GM23248 (cell line): ENCODE measurements around the gene IGF1R. TPM values are rescaled to one million over a fixed set of nuclear protein-coding genes. Genes with fewer than 3 reads are reported as not detected.
A peak's percentile ranks its signal among the peaks of the same experiment; 100 is the strongest.

Experiments
- DNase-seq: peaks from one replicate; pipeline ENCODE4 v3.0.0-alpha.2; 2015
- H2AFZ ChIP-seq: fragments of 200-600 bp; sonication (generic); 2 replicates; pipeline ENCODE4 v1.6.1; 2016; ENCODE audit warnings: antibody characterized with exemption
- H3F3A ChIP-seq: fragments of 200-600 bp; sonication (generic); 2 replicates; pipeline ENCODE4 v1.6.1; 2016; ENCODE audit warnings: mild to moderate bottlenecking, antibody characterized with exemption, mixed run types; ENCODE audit not compliant: insufficient read depth
- H3K27ac ChIP-seq: fragments of 200-600 bp; sonication (generic); 2 replicates; pipeline ENCODE4 v1.5.1; 2016; ENCODE audit warnings: mild to moderate bottlenecking
- H3K27me3 ChIP-seq: fragments of 200-600 bp; sonication (generic); replicated peaks from 2 replicates; pipeline ENCODE4 v1.6.1; 2016; ENCODE audit warnings: mild to moderate bottlenecking; ENCODE audit not compliant: insufficient read depth
- H3K36me3 ChIP-seq: fragments of 200-600 bp; sonication (generic); 2 replicates; pipeline ENCODE4 v1.6.1; 2016; ENCODE audit warnings: low read depth, mild to moderate bottlenecking
- H3K4me1 ChIP-seq: fragments of 200-600 bp; sonication (generic); 2 replicates; pipeline ENCODE4 v1.6.1; 2016; ENCODE audit warnings: mild to moderate bottlenecking; ENCODE audit not compliant: insufficient read depth
- H3K4me2 ChIP-seq: fragments of 200-600 bp; sonication (generic); one replicate; pipeline ENCODE4 v1.6.1; 2016; ENCODE audit warnings: mild to moderate bottlenecking; ENCODE audit not compliant: unreplicated experiment
- H3K4me3 ChIP-seq: fragments of 200-600 bp; sonication (generic); 2 replicates; pipeline ENCODE4 v1.5.1; 2016; ENCODE audit warnings: mild to moderate bottlenecking
- H3K79me2 ChIP-seq: fragments of 200-600 bp; sonication (generic); 2 replicates; pipeline ENCODE4 v1.6.1; 2016; ENCODE audit warnings: mild to moderate bottlenecking; ENCODE audit not compliant: insufficient read depth
- H3K9ac ChIP-seq: fragments of 200-600 bp; sonication (generic); 2 replicates; pipeline ENCODE4 v1.6.1; 2016; ENCODE audit warnings: mild to moderate bottlenecking
- H3K9me2 ChIP-seq: fragments of 200-600 bp; sonication (generic); 2 replicates; pipeline ENCODE4 v1.6.1; 2016; ENCODE audit warnings: mixed run types, mild to moderate bottlenecking, moderate library complexity; ENCODE audit not compliant: insufficient read depth
- H3K9me3 ChIP-seq: fragments of 200-600 bp; sonication (generic); one replicate; pipeline ENCODE4 v1.6.1; 2017; ENCODE audit warnings: low read depth
- H4K20me1 ChIP-seq: fragments of 200-600 bp; sonication (generic); 2 replicates; pipeline ENCODE4 v1.6.0; 2016; ENCODE audit not compliant: insufficient read depth
- EZH2 ChIP-seq: fragments of 200-600 bp; sonication (generic); IDR thresholded peaks from 2 replicates; pipeline ENCODE4 v1.6.1; 2018; ENCODE audit warnings: antibody characterized with exemption, mild to moderate bottlenecking; ENCODE audit not compliant: insufficient read depth, poor library complexity, severe bottlenecking
- EZH2phosphoT487 ChIP-seq: fragments of 200-600 bp; sonication (generic); IDR thresholded peaks from 2 replicates; pipeline ENCODE4 v1.6.1; 2018; ENCODE audit warnings: antibody characterized with exemption, moderate library complexity, mild to moderate bottlenecking, low read depth; ENCODE audit not compliant: insufficient read depth
- WGBS, 2 experiments: methylation state at CpG; one replicate each; pipeline ENCODE4 v1.1.6; 2015 to 2017; ENCODE audit warnings: low lambda C conversion rate in 2 of 2, low coverage in 1 of 2; ENCODE audit errors: missing lambda C conversion rate in 2 of 2; 5-methylcytosine and 5-hydroxymethylcytosine counted together
- in situ Hi-C: fragments of 300-500 bp; cut with MboI; formaldehyde crosslinking; loops from 2 replicates; pipeline ENCODE4 v1.15.0; 2020
- polyA plus RNA-seq: library from polyadenylated mRNA; unstranded; fragments of >200 nt; fragmentation: Nextera tagmentation; extraction: Ambion mirVana; gene quantifications from 2 replicates; pipeline ENCODE4 v1.2.1, GENCODE V29; 2016
- total RNA-seq: library from RNA; depleted of rRNA; stranded (reverse); fragments of >200 nt; shearing (Covaris generic); gene quantifications from 2 replicates; pipeline ENCODE4 v1.2.3, GENCODE V29; 2014

Gene IGF1R
- total and polyA plus RNA-seq, 2 experiments from 2014 or later: 22.0 to 48.6 TPM

- H3K79me2 ChIP-seq: peaks cover 100% of the 10 kb centered on the region
- H3K9me3 ChIP-seq: no peaks in the 10 kb centered on the region
- 31 to 36% methylated on average over 7 of the region's 7 CpGs for WGBS, 2 experiments
- TF ChIP-seq EZH2: no peak
- in situ Hi-C loops: no loop called here
- H3K27me3 ChIP-seq: no peaks in the 10 kb centered on the region
- H3K36me3 ChIP-seq: peaks cover 10% of the 10 kb centered on the region; the same call in 1 of the 2 replicates
- no peaks in the 10 kb centered on the region for H3K9me2 ChIP-seq
- H3K9ac ChIP-seq: peak overlapping the region; percentile 53
- peak; percentile 79 for DNase-seq
- H3K4me2 ChIP-seq: no peak overlapping the region
- H2AFZ ChIP-seq: no peak overlapping the region
- H3K4me1 ChIP-seq: peaks cover 44% of the 10 kb centered on the region
- H4K20me1 ChIP-seq: peaks cover 29% of the 10 kb centered on the region
- H3K4me3 ChIP-seq: no peak overlapping the region; the same call in 1 of the 2 replicates
- H3K27ac ChIP-seq: peak overlapping the region; percentile 55
- no peaks in the 10 kb centered on the region for H3F3A ChIP-seq
Observed at GRCh38 chr15:98715401-98715800, 67.1 kb downstream of the IGF1R start.

- in situ Hi-C loops: no loop called here
- Histone ChIP-seq H3K27ac (peak overlapping the region; percentile 48), H3K4me1 (peaks cover 48% of the 10 kb centered on the region), H3K4me3 (no peak overlapping the region), H3K79me2 (peaks cover 100% of the 10 kb centered on the region), H3K36me3 (peaks cover 10% of the 10 kb centered on the region; the same call in 1 of the 2 replicates), H3K9ac (peak overlapping the region; percentile 23; the same call in 1 of the 2 replicates), H3K27me3 (no peaks in the 10 kb centered on the region), H2AFZ (no peak overlapping the region), H3K9me2 (no peaks in the 10 kb centered on the region), H3K4me2 (no peak overlapping the region), H3K9me3 (no peaks in the 10 kb centered on the region), H4K20me1 (peaks cover 28% of the 10 kb centered on the region), H3F3A (no peaks in the 10 kb centered on the region; the same call in 1 of the 2 replicates)
- TF ChIP-seq EZH2phosphoT487 (no peak), EZH2 (no peak)
- no peak for DNase-seq
- 87 to 88% methylated on average over 9 of the region's 9 CpGs for WGBS, 2 experiments
Observed at GRCh38 chr15:98715890-98716443, 67.6 kb downstream of the IGF1R start.

GRCh38 chr15:98717371-98717770 lies 69.0 kb downstream of the IGF1R start:
- peaks cover 22% of the 10 kb centered on the region for H4K20me1 ChIP-seq

DNA sequence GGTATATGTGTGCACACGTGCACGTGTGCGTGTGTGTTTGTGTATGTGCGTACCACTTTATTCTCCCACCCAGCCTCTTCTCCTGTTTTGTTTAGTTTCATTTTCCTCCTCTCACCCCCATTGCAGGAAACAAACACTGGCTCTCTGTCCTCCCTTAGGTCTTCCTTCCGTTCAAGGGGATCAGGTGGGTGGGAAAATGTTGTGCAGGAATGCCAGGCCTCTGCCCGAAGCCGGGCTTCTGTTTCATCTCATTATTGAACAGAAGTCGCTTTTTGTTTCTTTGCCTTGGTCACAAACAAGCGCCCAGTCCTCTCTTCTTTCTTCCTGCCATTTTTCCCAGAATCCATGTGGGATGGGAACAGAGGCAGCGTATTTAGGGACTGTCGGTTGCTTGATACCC lies 69.6 kb downstream of the IGF1R start:
- no peak overlapping the region for H3K4me2 ChIP-seq
- 94 to 97% methylated on average over 11 of the region's 11 CpGs for WGBS, 2 experiments
- DNase-seq: no peak
- H3K9me2 ChIP-seq: no peaks in the 10 kb centered on the region
- H3K27ac ChIP-seq: no peak overlapping the region
- no peak for TF ChIP-seq EZH2
- TF ChIP-seq EZH2phosphoT487: no peak
- in situ Hi-C loops: no loop called here
- H2AFZ ChIP-seq: no peak overlapping the region
- H3K9ac ChIP-seq: no peak overlapping the region
- no peaks in the 10 kb centered on the region; the same call in 1 of the 2 replicates for H3F3A ChIP-seq
- no peaks in the 10 kb centered on the region for H3K27me3 ChIP-seq
- peaks cover 24% of the 10 kb centered on the region for H4K20me1 ChIP-seq
- H3K4me3 ChIP-seq: no peak overlapping the region
- H3K9me3 ChIP-seq: no peaks in the 10 kb centered on the region
- H3K79me2 ChIP-seq: peaks cover 100% of the 10 kb centered on the region
- peaks cover 68% of the 10 kb centered on the region for H3K4me1 ChIP-seq
- H3K36me3 ChIP-seq: no peaks in the 10 kb centered on the region

More at GRCh38 chr15:98717371-98717770, 69.0 kb downstream of the IGF1R start:
- WGBS, 2 experiments: 92 to 96% methylated on average over 5 of the region's 5 CpGs
- H3K9ac ChIP-seq: no peak overlapping the region
- no peaks in the 10 kb centered on the region for H3K9me3 ChIP-seq
- in situ Hi-C loops: no loop called here
- DNase-seq: no peak
- no peak overlapping the region for H3K4me3 ChIP-seq
- H3K79me2 ChIP-seq: peaks cover 100% of the 10 kb centered on the region
- peaks cover 62% of the 10 kb centered on the region for H3K4me1 ChIP-seq
- no peak for TF ChIP-seq EZH2phosphoT487
- TF ChIP-seq EZH2: no peak
- no peak overlapping the region for H3K27ac ChIP-seq
- no peaks in the 10 kb centered on the region; the same call in 1 of the 2 replicates for H3F3A ChIP-seq
- no peak overlapping the region for H3K4me2 ChIP-seq
- no peaks in the 10 kb centered on the region for H3K36me3 ChIP-seq
- no peaks in the 10 kb centered on the region for H3K27me3 ChIP-seq
- no peaks in the 10 kb centered on the region for H3K9me2 ChIP-seq
- H2AFZ ChIP-seq: no peak overlapping the region
